ENCODE results near the gene TRIM46. TPM values are rescaled to one million over a fixed set of nuclear protein-coding genes. Genes with fewer than 3 reads are reported as not detected.

Gene TRIM46
- total and polyA plus RNA-seq, 2 of the 13 experiments (the other 11 are each of a cell fraction or from before 2014, with no cell fraction given) = 0.04 to 0.09 TPM

- no peak for TF ChIP-seq ZNF580 (CRISPR knock-in tag; IDR thresholded peaks at IDR 0.05; ENCODE audit: borderline replicate concordance, low read depth)
- TF ChIP-seq ATF5 (CRISPR knock-in tag; IDR thresholded peaks at IDR 0.05; ENCODE audit: low read depth) = peak; percentile 59; the same call in 1 of the 2 replicates
- no peak for TF ChIP-seq ZNF773 (CRISPR knock-in tag; IDR thresholded peaks at IDR 0.05; ENCODE audit: borderline replicate concordance)
- TF ChIP-seq ZNF564 (CRISPR knock-in tag; IDR thresholded peaks at IDR 0.05) = no peak
- no peak for TF ChIP-seq MTERF4 (CRISPR knock-in tag; IDR thresholded peaks at IDR 0.05)
- no peak for TF ChIP-seq PREB (CRISPR knock-in tag; IDR thresholded peaks at IDR 0.05)
- 0 out of 2 replicates have a peak, but pooled peaks have one; percentile 53 for TF ChIP-seq IRF9 (CRISPR knock-in tag; IDR thresholded peaks at IDR 0.05; ENCODE audit: borderline replicate concordance)
- TF ChIP-seq SMAD9 (CRISPR knock-in tag; IDR thresholded peaks at IDR 0.05) = 0 out of 2 replicates have a peak, but pooled peaks have one; percentile 28
- TF ChIP-seq THAP7 (CRISPR knock-in tag; IDR thresholded peaks at IDR 0.05) = no peak
- 0 out of 2 replicates have a peak, but pooled peaks have one; percentile 13 for TF ChIP-seq ZNF33A (CRISPR knock-in tag; IDR thresholded peaks at IDR 0.05; ENCODE audit: borderline replicate concordance)
- TF ChIP-seq ZBTB49 (CRISPR knock-in tag; IDR thresholded peaks at IDR 0.05; ENCODE audit: borderline replicate concordance) = no peak
- no peak for TF ChIP-seq ZNF207 (IDR thresholded peaks at IDR 0.05; ENCODE audit: borderline replicate concordance)
- TF ChIP-seq FOXP1 (IDR thresholded peaks at IDR 0.05) = no peak
- TF ChIP-seq FOXP1 (CRISPR knock-in tag; IDR thresholded peaks at IDR 0.05) = no peak
- no peak; the same call in 1 of the 2 replicates for TF ChIP-seq SNAPC4 (CRISPR knock-in tag; IDR thresholded peaks at IDR 0.05)
- no peak for TF ChIP-seq NFKB2 (CRISPR knock-in tag; IDR thresholded peaks at IDR 0.05; ENCODE audit: borderline replicate concordance)
- 0 out of 2 replicates have a peak, but pooled peaks have one; percentile 1 for TF ChIP-seq MXD4 (CRISPR knock-in tag; IDR thresholded peaks at IDR 0.05)
Observed at GRCh38 chr1:155226910-155227260, 53.2 kb downstream of the TRIM46 start (continued).
